ENCODE data around the gene ZNF318.

DNA sequence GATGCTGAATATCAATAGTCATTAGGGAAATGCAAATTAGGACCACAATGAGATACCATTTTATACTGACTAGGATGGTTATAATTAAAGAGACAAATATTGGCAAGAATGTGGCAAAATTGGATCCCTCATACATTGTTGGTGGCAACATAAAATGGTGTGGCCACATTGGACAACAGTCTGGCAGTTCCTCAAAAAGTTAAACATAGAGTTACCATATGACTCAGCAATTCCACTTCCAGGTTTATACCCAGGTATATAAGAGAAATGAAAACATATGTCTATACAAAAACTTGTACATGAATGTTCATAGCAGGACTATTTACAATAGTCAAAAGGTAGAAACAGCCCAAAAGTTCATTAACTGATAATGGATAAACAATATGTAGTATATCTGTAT, 58.8 kb downstream of the ZNF318 start:
- TF ChIP-seq CREB1 (CRISPR knock-in tag; IDR thresholded peaks at IDR 0.05): no peak
- TF ChIP-seq, protein P1, sequence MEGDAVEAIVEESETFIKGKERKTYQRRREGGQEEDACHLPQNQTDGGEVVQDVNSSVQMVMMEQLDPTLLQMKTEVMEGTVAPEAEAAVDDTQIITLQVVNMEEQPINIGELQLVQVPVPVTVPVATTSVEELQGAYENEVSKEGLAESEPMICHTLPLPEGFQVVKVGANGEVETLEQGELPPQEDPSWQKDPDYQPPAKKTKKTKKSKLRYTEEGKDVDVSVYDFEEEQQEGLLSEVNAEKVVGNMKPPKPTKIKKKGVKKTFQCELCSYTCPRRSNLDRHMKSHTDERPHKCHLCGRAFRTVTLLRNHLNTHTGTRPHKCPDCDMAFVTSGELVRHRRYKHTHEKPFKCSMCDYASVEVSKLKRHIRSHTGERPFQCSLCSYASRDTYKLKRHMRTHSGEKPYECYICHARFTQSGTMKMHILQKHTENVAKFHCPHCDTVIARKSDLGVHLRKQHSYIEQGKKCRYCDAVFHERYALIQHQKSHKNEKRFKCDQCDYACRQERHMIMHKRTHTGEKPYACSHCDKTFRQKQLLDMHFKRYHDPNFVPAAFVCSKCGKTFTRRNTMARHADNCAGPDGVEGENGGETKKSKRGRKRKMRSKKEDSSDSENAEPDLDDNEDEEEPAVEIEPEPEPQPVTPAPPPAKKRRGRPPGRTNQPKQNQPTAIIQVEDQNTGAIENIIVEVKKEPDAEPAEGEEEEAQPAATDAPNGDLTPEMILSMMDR (IDR thresholded peaks at IDR 0.05): no peak
- no peak for TF ChIP-seq FOXP1 (CRISPR knock-in tag; IDR thresholded peaks at IDR 0.05; ENCODE audit: borderline replicate concordance)
- TF ChIP-seq, protein P2, sequence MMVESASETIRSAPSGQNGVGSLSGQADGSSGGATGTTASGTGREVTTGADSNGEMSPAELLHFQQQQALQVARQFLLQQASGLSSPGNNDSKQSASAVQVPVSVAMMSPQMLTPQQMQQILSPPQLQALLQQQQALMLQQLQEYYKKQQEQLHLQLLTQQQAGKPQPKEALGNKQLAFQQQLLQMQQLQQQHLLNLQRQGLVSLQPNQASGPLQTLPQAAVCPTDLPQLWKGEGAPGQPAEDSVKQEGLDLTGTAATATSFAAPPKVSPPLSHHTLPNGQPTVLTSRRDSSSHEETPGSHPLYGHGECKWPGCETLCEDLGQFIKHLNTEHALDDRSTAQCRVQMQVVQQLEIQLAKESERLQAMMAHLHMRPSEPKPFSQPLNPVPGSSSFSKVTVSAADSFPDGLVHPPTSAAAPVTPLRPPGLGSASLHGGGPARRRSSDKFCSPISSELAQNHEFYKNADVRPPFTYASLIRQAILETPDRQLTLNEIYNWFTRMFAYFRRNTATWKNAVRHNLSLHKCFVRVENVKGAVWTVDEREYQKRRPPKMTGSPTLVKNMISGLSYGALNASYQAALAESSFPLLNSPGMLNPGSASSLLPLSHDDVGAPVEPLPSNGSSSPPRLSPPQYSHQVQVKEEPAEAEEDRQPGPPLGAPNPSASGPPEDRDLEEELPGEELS (CRISPR knock-in tag; IDR thresholded peaks at IDR 0.05): no peak
- TF ChIP-seq, protein P3, sequence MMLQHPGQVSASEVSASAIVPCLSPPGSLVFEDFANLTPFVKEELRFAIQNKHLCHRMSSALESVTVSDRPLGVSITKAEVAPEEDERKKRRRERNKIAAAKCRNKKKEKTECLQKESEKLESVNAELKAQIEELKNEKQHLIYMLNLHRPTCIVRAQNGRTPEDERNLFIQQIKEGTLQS (CRISPR knock-in tag; conservative IDR thresholded peaks at IDR 0.05): no peak
- no peak for TF ChIP-seq ZBTB21 (CRISPR knock-in tag; IDR thresholded peaks at IDR 0.05; ENCODE audit: borderline replicate concordance)
- TF ChIP-seq, protein P4, sequence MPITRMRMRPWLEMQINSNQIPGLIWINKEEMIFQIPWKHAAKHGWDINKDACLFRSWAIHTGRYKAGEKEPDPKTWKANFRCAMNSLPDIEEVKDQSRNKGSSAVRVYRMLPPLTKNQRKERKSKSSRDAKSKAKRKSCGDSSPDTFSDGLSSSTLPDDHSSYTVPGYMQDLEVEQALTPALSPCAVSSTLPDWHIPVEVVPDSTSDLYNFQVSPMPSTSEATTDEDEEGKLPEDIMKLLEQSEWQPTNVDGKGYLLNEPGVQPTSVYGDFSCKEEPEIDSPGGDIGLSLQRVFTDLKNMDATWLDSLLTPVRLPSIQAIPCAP (CRISPR knock-in tag; IDR thresholded peaks at IDR 0.05): no peak
- no peak for TF ChIP-seq CBFB (CRISPR knock-in tag; IDR thresholded peaks at IDR 0.05; ENCODE audit: low read depth)
- TF ChIP-seq, protein P5, sequence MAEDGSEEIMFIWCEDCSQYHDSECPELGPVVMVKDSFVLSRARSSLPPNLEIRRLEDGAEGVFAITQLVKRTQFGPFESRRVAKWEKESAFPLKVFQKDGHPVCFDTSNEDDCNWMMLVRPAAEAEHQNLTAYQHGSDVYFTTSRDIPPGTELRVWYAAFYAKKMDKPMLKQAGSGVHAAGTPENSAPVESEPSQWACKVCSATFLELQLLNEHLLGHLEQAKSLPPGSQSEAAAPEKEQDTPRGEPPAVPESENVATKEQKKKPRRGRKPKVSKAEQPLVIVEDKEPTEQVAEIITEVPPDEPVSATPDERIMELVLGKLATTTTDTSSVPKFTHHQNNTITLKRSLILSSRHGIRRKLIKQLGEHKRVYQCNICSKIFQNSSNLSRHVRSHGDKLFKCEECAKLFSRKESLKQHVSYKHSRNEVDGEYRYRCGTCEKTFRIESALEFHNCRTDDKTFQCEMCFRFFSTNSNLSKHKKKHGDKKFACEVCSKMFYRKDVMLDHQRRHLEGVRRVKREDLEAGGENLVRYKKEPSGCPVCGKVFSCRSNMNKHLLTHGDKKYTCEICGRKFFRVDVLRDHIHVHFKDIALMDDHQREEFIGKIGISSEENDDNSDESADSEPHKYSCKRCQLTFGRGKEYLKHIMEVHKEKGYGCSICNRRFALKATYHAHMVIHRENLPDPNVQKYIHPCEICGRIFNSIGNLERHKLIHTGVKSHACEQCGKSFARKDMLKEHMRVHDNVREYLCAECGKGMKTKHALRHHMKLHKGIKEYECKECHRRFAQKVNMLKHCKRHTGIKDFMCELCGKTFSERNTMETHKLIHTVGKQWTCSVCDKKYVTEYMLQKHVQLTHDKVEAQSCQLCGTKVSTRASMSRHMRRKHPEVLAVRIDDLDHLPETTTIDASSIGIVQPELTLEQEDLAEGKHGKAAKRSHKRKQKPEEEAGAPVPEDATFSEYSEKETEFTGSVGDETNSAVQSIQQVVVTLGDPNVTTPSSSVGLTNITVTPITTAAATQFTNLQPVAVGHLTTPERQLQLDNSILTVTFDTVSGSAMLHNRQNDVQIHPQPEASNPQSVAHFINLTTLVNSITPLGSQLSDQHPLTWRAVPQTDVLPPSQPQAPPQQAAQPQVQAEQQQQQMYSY (CRISPR knock-in tag; IDR thresholded peaks at IDR 0.05): no peak
- TF ChIP-seq ZNF263 (CRISPR knock-in tag; IDR thresholded peaks at IDR 0.05; ENCODE audit: low read depth): no peak
- no peak for TF ChIP-seq NR3C1 (CRISPR knock-in tag; conservative IDR thresholded peaks at IDR 0.05; ENCODE audit: low read depth)
- TF ChIP-seq, protein P6, sequence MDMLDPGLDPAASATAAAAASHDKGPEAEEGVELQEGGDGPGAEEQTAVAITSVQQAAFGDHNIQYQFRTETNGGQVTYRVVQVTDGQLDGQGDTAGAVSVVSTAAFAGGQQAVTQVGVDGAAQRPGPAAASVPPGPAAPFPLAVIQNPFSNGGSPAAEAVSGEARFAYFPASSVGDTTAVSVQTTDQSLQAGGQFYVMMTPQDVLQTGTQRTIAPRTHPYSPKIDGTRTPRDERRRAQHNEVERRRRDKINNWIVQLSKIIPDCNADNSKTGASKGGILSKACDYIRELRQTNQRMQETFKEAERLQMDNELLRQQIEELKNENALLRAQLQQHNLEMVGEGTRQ (CRISPR knock-in tag; IDR thresholded peaks at IDR 0.05): no peak
- no peak for TF ChIP-seq JUN (CRISPR knock-in tag; IDR thresholded peaks at IDR 0.05)
- TF ChIP-seq, protein P7, sequence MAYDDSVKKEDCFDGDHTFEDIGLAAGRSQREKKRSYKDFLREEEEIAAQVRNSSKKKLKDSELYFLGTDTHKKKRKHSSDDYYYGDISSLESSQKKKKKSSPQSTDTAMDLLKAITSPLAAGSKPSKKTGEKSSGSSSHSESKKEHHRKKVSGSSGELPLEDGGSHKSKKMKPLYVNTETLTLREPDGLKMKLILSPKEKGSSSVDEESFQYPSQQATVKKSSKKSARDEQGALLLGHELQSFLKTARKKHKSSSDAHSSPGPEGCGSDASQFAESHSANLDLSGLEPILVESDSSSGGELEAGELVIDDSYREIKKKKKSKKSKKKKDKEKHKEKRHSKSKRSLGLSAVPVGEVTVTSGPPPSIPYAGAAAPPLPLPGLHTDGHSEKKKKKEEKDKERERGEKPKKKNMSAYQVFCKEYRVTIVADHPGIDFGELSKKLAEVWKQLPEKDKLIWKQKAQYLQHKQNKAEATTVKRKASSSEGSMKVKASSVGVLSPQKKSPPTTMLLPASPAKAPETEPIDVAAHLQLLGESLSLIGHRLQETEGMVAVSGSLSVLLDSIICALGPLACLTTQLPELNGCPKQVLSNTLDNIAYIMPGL (CRISPR knock-in tag; IDR thresholded peaks at IDR 0.05): no peak

All from WTC11 (cell line).